ENCODE results near the gene CDH12.
A peak's percentile ranks its signal among the peaks of the same experiment; 100 is the strongest.

DNA sequence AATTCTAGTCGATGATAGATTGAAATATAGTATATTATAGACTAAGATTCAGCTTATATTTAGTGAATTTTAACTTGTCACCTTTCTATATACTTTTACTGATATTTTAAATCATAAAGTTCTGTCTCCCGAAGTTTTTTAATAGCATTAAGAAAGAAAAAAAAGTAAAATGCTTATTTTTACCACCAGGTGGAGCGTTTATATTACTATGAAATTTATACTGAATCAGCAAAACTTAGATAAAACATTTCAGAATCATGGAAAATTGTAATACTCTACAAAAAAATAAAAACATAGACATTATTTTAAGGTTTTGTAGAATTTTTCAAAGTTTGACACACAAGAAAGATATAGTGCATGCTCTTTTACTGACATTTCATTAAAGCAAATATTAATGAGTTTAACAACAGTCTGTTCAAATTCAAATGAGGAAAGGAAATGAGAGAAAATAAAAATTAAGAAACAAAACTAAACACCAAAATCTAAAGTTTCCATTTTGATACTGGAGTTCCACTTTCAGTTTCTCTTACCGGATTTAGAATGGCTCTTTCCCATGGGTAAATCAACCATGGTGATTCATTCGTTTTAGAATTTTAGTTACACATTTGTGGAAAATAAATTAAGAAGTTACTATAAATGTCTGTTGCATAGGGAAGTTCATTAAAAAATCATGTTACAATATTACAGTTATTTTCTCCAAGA lies 1035.3 kb downstream of the CDH12 start:
- TF ChIP-seq, protein P1, sequence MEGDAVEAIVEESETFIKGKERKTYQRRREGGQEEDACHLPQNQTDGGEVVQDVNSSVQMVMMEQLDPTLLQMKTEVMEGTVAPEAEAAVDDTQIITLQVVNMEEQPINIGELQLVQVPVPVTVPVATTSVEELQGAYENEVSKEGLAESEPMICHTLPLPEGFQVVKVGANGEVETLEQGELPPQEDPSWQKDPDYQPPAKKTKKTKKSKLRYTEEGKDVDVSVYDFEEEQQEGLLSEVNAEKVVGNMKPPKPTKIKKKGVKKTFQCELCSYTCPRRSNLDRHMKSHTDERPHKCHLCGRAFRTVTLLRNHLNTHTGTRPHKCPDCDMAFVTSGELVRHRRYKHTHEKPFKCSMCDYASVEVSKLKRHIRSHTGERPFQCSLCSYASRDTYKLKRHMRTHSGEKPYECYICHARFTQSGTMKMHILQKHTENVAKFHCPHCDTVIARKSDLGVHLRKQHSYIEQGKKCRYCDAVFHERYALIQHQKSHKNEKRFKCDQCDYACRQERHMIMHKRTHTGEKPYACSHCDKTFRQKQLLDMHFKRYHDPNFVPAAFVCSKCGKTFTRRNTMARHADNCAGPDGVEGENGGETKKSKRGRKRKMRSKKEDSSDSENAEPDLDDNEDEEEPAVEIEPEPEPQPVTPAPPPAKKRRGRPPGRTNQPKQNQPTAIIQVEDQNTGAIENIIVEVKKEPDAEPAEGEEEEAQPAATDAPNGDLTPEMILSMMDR (IDR thresholded peaks at IDR 0.05) = peak in 1 of 4 experiments; percentile 5
- no peak for TF ChIP-seq POLR2A (IDR thresholded peaks at IDR 0.05)
- TF ChIP-seq POLR2AphosphoS5 (IDR thresholded peaks at IDR 0.05) = no peak
